ES-I3 (cell line): Measurements from ENCODE around the gene MATN1.
A peak's percentile ranks its signal among the peaks of the same experiment; 100 is the strongest.

Experiments used
- H3K36me3 ChIP-seq: 2 replicates; pipeline ENCODE4 v1.6.1; 2013; ENCODE audit warnings: mild to moderate bottlenecking, low read length, control low read depth, moderate library complexity; ENCODE audit not compliant: insufficient read depth
- H3K4me1 ChIP-seq: 2 replicates; pipeline ENCODE4 v1.6.1; 2013; ENCODE audit warnings: mild to moderate bottlenecking, control low read depth, low read length; ENCODE audit not compliant: insufficient read depth
- H3K9ac ChIP-seq: 2 replicates; pipeline ENCODE4 v1.6.1; 2013; ENCODE audit warnings: low read depth, mild to moderate bottlenecking, low read length, moderate library complexity
- H3K9me3 ChIP-seq: 2 replicates; pipeline ENCODE4 v1.6.1; 2013; ENCODE audit warnings: mild to moderate bottlenecking, low read length, moderate library complexity; ENCODE audit not compliant: control insufficient read depth, insufficient read depth

The MATN1 gene

DNA sequence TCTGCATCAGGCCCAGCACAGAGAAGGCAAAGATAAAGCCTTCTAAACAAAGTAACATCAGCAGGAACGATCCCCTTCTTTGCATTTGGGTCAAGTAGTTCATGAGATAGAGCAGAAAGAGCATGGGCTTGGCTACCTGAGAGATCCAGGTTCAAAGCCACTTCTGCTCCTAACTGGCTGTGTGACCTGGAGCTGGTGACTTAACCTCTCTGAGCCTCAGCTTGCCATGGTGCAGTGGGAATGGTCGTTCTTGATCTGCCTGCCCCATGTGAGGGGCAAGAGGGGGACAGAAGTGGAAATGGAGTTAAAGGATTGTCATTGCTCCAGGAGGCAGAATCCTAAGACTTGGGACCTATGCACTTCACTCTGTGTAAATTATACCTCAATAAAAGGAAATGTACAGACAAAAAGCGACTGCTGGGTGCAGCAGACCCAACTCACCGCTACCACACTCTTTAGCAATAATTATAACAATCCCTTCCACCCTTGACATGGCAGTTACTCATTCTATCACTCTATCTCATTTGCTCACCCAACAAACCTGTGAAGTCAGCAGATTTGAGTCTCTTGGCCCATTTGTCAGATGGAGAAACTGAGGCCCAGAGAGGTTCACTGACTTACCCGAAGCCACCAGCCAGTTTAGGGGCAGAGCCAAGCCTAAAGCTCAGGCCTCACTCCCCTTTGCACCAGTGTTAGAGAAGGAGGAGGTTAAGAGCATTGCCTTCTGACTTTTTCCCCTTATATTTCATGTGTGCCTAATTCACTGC lies 1.5 kb upstream of the MATN1 start:
- H3K9me3 ChIP-seq: no peaks in the 10 kb centered on the region
- H3K9ac ChIP-seq: no peak overlapping the region
- peaks cover 27% of the 10 kb centered on the region for H3K4me1 ChIP-seq
- no peaks in the 10 kb centered on the region for H3K36me3 ChIP-seq

DNA sequence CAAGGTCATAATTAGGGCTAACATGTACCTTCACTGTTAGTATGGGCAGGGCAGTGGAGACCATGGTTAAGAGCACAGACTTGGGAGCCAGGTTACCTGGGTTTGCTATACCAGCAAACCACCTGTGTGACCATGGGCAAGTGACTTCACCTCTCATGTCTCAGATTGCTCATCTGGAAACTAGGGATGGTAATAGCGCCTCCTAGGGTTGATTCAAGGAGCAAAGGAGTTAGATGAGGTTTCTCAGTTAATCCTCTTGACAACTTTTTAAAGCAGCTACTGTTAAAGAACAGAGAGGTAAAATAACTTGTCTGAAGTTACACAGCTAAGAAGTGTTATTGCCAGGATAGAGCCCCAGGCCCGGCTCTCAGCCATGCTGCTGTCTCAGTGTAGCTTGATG lies 790 bp upstream of the MATN1 start:
- Histone ChIP-seq H3K9ac (no peak overlapping the region), H3K36me3 (no peaks in the 10 kb centered on the region), H3K4me1 (peaks cover 27% of the 10 kb centered on the region), H3K9me3 (no peaks in the 10 kb centered on the region)

- peaks cover 7% of the 10 kb centered on the region for H3K4me1 ChIP-seq
- H3K9ac ChIP-seq: no peak overlapping the region
- H3K36me3 ChIP-seq: no peaks in the 10 kb centered on the region
- no peaks in the 10 kb centered on the region for H3K9me3 ChIP-seq
These were observed 1.4 kb downstream of the MATN1 start for GRCh38 chr1:30721812-30722537.

DNA sequence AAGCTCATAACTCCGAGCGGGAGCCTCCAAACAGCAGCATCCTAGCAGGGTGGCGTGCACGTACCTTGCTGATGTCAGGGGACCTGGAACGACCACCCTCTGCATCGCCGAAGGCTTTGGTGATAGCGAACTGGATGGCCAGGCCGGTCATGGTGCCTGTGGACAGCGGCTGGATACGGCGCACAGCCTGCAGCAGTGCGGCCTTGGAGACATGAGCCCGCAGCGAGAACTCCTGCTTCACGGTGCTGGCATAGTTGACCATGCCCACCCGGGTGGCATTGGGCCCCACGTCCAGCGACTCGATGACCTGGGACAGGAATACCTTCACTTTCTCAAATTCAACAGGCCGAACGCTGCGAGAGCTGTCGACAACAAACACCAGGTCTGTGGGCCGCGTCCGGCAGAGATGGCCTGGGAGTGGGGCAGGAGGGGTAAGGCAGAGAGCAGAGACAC lies 2.0 kb downstream of the MATN1 start:
- Histone ChIP-seq H3K9me3 (no peaks in the 10 kb centered on the region), H3K36me3 (no peaks in the 10 kb centered on the region), H3K4me1 (peaks cover 1% of the 10 kb centered on the region; the same call in 1 of the 2 replicates), H3K9ac (no peak overlapping the region)

DNA sequence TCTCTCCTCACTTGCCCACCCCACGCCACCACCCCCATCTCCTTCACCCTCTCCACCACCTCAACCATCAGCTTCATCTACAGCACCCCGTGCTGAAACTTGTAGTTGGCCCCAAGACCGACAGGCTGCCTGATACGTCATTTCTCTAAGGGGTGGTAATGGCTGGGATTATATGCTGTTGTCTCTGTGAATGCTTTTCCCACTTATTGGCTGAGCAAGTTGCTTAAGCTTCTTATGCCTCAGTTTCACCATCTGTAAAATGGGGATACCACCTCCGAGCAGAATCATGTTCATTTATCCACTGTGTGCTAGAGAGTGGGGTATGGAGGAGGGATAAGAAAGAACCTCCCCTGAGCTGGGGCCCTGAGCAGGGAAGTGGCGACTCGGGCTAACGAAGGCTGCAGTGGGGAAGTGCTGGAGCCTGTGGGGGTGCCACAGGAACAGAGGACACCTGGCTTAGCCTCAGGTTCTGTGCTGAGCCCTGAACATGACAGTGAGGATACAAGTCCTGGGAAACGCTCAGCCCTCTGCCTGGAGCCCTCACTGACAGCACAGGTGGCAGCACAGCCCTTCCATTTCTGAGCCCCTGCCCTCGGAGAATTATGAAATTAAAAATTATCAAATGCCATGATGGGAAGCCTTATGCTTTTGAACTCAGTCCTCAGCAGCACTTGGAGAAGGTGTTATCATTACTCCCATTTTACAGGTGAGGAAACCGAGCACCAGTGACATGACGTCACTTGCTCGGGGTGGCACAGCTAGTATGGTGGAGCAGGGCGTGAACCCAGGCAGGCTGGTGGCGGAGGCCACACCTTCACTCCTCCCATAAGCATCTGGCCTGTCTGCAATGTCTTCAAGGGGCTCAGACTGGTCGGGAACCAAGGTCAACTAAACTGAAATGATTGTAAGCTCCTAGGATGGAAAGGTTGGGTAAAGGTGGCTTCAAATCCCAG lies 2.8 kb downstream of the MATN1 start:
- Histone ChIP-seq H3K4me1 (no peaks in the 10 kb centered on the region), H3K9ac (no peak overlapping the region), H3K9me3 (0 out of 2 replicates have a peak, but pooled peaks cover under 1% of the 10 kb centered on the region), H3K36me3 (no peaks in the 10 kb centered on the region)

- H3K36me3 ChIP-seq: no peaks in the 10 kb centered on the region
- peaks cover 4% of the 10 kb centered on the region; the same call in 1 of the 2 replicates for H3K9me3 ChIP-seq
- H3K4me1 ChIP-seq: no peaks in the 10 kb centered on the region
- H3K9ac ChIP-seq: peak overlapping the region; percentile 46; the same call in 1 of the 2 replicates
These were observed 3.7 kb downstream of the MATN1 start for GRCh38 chr1:30719406-30720270.

- peak overlapping the region; percentile 46; the same call in 1 of the 2 replicates for H3K9ac ChIP-seq
- H3K36me3 ChIP-seq: no peaks in the 10 kb centered on the region
- H3K9me3 ChIP-seq: peaks cover 4% of the 10 kb centered on the region; the same call in 1 of the 2 replicates
- no peaks in the 10 kb centered on the region for H3K4me1 ChIP-seq
These were observed 4.6 kb downstream of the MATN1 start for GRCh38 chr1:30718636-30719405.

GRCh38 chr1:30718091-30718635 lies 5.2 kb downstream of the MATN1 start:
- Histone ChIP-seq H3K9ac (peak overlapping the region; percentile 52; the same call in 1 of the 2 replicates), H3K9me3 (peaks cover 4% of the 10 kb centered on the region; the same call in 1 of the 2 replicates), H3K36me3 (no peaks in the 10 kb centered on the region), H3K4me1 (no peaks in the 10 kb centered on the region)

DNA sequence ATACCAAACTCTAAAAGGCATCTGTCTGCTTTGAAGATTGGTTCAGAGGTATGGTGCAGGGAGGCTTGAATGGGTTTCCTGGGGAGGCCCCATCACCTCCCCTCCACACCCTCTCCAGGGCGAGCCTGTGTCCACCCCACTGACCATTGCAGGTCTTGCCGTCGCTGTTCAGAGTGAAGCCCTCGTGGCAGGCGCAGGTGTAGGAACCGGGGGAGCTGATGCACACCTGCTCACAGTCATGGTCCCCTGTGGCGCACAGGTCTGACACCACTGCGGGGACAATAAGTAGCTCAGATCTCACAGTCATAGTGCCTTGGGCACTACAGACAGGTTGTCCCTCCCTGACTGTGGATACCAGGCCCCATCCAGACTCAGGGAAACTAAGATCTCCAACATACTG lies 6.7 kb downstream of the MATN1 start:
- Histone ChIP-seq H3K4me1 (no peaks in the 10 kb centered on the region), H3K9ac (no peak overlapping the region), H3K9me3 (peaks cover 4% of the 10 kb centered on the region; the same call in 1 of the 2 replicates), H3K36me3 (no peaks in the 10 kb centered on the region)

DNA sequence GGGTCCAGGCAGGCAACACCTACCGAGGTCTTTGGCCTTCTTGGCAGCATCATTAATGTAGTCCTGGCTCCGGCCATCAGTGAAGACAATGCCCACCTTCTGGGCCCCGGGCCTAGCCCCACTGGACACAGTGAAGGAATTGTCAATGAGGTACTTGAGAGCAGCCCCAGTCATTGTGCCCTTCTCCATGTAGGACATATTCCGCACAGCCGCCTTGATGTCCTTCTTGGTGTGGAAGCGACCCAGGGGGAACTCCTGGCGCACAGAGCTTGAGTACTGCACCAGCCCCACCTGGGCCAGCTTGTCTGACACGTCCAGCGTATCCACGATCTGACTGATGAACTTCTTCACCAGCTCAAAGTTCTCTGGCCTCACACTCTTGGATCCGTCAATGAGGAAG lies 7.5 kb downstream of the MATN1 start:
- Histone ChIP-seq H3K36me3 (no peaks in the 10 kb centered on the region), H3K9me3 (peaks cover 4% of the 10 kb centered on the region; the same call in 1 of the 2 replicates), H3K9ac (no peak overlapping the region), H3K4me1 (no peaks in the 10 kb centered on the region)

GRCh38 chr1:30715216-30715615 lies 8.2 kb downstream of the MATN1 start:
- Histone ChIP-seq H3K9me3 (peaks cover 4% of the 10 kb centered on the region; the same call in 1 of the 2 replicates), H3K36me3 (no peaks in the 10 kb centered on the region), H3K4me1 (no peaks in the 10 kb centered on the region), H3K9ac (no peak overlapping the region)

DNA sequence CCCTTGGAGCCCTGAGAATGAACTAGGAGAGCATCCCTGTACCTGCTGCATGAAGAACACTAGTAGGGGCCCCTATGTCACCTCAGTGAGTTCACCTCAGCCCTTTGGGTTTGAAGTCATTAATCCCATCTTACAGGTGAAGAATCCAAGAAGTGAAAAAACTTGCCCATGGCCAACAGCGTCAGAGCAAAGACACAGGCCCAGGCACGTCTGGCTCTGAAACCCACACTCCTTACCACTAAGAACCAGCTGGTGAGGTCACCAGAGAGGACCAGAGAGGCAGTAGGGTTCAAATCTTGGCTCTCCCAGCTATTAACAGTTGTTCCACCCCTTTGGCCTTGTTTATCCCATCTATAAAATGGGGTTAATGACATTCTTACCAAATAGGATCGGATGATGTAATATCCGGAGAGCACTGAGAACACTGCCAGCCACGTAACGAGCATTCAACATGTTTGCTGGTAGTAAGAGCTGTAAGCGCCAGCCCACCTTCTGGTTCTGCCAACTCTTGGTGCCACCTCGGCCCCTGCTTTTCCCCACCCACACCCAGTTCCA lies 8.8 kb downstream of the MATN1 start:
- no peak overlapping the region for H3K9ac ChIP-seq
- no peaks in the 10 kb centered on the region for H3K36me3 ChIP-seq
- peaks cover 4% of the 10 kb centered on the region; the same call in 1 of the 2 replicates for H3K9me3 ChIP-seq
- H3K4me1 ChIP-seq: no peaks in the 10 kb centered on the region
